ENCODE data around the gene MCTP2.

The MCTP2 gene

GRCh38 chr15:94416820-94417219, 185.5 kb downstream of the MCTP2 start:
- TF ChIP-seq CEBPB (IDR thresholded peaks at IDR 0.05) (no peak), REST (IDR thresholded peaks at IDR 0.05; ENCODE audit: low read depth) (no peak), YY1 (IDR thresholded peaks at IDR 0.05; ENCODE audit: low read depth) (no peak), NFIC (IDR thresholded peaks at IDR 0.05) (no peak), FOXM1 (IDR thresholded peaks at IDR 0.05; ENCODE audit: borderline replicate concordance, low read depth) (no peak), TCF12 (IDR thresholded peaks at IDR 0.05; ENCODE audit: low read depth) (no peak), TEAD4 (IDR thresholded peaks at IDR 0.05) (no peak), EGR1 (IDR thresholded peaks at IDR 0.05) (no peak), CREB1 (IDR thresholded peaks at IDR 0.05; ENCODE audit: low read depth) (no peak), ZBTB7A (IDR thresholded peaks at IDR 0.05; ENCODE audit: low read depth) (no peak), RAD21 (IDR thresholded peaks at IDR 0.05; ENCODE audit: low read depth) (no peak), TAF1 (IDR thresholded peaks at IDR 0.05; ENCODE audit: low read depth) (no peak)
- TF ChIP-seq, protein P1, sequence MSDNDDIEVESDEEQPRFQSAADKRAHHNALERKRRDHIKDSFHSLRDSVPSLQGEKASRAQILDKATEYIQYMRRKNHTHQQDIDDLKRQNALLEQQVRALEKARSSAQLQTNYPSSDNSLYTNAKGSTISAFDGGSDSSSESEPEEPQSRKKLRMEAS (IDR thresholded peaks at IDR 0.05): no peak

DNA sequence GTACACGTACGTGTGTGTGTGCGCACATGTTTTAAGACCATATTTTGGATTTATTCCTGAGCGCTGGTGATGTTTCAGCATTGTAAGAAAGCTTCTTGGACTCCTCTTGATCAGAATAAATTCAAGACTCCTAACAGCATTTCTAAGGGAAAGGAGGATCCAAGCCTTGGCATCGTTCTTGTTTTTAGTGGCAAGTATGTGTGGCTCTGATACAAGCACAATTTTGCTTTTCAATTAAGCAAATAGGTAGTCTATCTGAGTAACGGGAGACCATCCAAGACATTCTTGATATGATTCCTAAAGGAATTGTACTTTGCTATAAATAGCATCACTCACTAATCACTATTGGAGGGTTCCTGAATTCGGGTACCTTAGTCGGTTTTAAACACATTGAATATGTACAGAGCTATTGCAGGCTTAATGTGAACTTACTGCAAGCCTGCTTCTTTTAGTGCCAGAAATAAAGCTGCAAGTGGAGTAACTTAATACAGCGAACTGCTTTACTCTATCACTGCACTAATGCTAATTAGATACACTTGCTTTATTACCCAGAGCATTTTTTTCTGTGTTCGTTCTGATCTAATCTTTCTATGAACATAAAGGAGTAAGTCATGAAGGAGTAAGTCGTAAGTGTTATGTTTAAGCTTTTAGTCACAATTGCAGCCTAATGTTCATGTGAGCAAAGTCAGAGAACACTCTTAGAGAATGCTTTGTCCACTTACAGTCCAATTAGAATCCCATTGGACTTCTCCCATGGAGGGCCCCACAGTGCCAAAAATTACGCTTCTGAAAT, 186.3 kb downstream of the MCTP2 start:
- no peak for TF ChIP-seq REST (IDR thresholded peaks at IDR 0.05; ENCODE audit: low read depth)

- TF ChIP-seq NFIC (IDR thresholded peaks at IDR 0.05) (no peak), YY1 (IDR thresholded peaks at IDR 0.05; ENCODE audit: low read depth) (no peak), TEAD4 (IDR thresholded peaks at IDR 0.05) (no peak), FOXM1 (IDR thresholded peaks at IDR 0.05; ENCODE audit: borderline replicate concordance, low read depth) (no peak), TAF1 (IDR thresholded peaks at IDR 0.05; ENCODE audit: low read depth) (no peak), TCF12 (IDR thresholded peaks at IDR 0.05; ENCODE audit: low read depth) (no peak)
- TF ChIP-seq, protein P2, sequence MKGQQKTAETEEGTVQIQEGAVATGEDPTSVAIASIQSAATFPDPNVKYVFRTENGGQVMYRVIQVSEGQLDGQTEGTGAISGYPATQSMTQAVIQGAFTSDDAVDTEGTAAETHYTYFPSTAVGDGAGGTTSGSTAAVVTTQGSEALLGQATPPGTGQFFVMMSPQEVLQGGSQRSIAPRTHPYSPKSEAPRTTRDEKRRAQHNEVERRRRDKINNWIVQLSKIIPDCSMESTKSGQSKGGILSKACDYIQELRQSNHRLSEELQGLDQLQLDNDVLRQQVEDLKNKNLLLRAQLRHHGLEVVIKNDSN (IDR thresholded peaks at IDR 0.05): no peak
Measured at GRCh38 chr15:94421706-94422105, 190.3 kb downstream of the MCTP2 start.

DNA sequence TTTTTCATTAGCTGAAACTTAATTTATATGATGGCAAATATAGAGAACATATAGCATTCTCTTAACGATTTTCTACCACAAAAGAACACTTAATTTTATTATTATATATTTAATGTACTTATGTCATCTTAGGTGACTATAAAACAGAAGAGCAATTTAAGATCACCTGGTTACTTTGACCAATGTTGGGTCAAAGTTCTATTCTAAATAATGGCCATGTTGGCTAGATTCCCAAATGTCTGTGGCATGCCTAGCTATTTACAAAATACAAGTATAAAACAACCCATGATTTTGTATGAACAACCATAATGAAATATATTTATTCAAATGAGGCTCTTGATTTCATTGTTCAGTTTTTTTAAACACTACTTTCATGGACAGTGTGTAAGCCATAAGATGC, 200.9 kb downstream of the MCTP2 start:
- no peak for TF ChIP-seq RAD21 (IDR thresholded peaks at IDR 0.05; ENCODE audit: low read depth)
- TF ChIP-seq EGR1 (IDR thresholded peaks at IDR 0.05): no peak
- TF ChIP-seq NFIC (IDR thresholded peaks at IDR 0.05): no peak

GRCh38 chr15:94439158-94439557, 207.8 kb downstream of the MCTP2 start:
- TF ChIP-seq NFIC (IDR thresholded peaks at IDR 0.05) (no peak), EP300 (IDR thresholded peaks at IDR 0.05; ENCODE audit: borderline replicate concordance) (no peak), YY1 (IDR thresholded peaks at IDR 0.05; ENCODE audit: low read depth) (no peak), EGR1 (IDR thresholded peaks at IDR 0.05) (no peak), FOXM1 (IDR thresholded peaks at IDR 0.05; ENCODE audit: borderline replicate concordance, low read depth) (no peak), ZBTB7A (IDR thresholded peaks at IDR 0.05; ENCODE audit: low read depth) (no peak), CEBPB (IDR thresholded peaks at IDR 0.05) (no peak)
- TF ChIP-seq, protein P1 (IDR thresholded peaks at IDR 0.05): no peak
- TF ChIP-seq, protein P2 (IDR thresholded peaks at IDR 0.05): no peak

GRCh38 chr15:94441760-94442159, 210.4 kb downstream of the MCTP2 start:
- TF ChIP-seq RAD21 (IDR thresholded peaks at IDR 0.05; ENCODE audit: low read depth) (no peak), FOXM1 (IDR thresholded peaks at IDR 0.05; ENCODE audit: borderline replicate concordance, low read depth) (no peak), ZBTB7A (IDR thresholded peaks at IDR 0.05; ENCODE audit: low read depth) (no peak), EGR1 (IDR thresholded peaks at IDR 0.05) (no peak), NFIC (IDR thresholded peaks at IDR 0.05) (no peak), TCF12 (IDR thresholded peaks at IDR 0.05; ENCODE audit: low read depth) (no peak), CEBPB (IDR thresholded peaks at IDR 0.05) (no peak), EP300 (IDR thresholded peaks at IDR 0.05; ENCODE audit: borderline replicate concordance) (no peak), CREB1 (IDR thresholded peaks at IDR 0.05; ENCODE audit: low read depth) (no peak), YY1 (IDR thresholded peaks at IDR 0.05; ENCODE audit: low read depth) (no peak), REST (IDR thresholded peaks at IDR 0.05; ENCODE audit: low read depth) (no peak), TAF1 (IDR thresholded peaks at IDR 0.05; ENCODE audit: low read depth) (no peak), TEAD4 (IDR thresholded peaks at IDR 0.05) (no peak)
- TF ChIP-seq, protein P1 (IDR thresholded peaks at IDR 0.05): no peak
- TF ChIP-seq, protein P2 (IDR thresholded peaks at IDR 0.05): no peak
